B cell (primary cell): ENCODE results near the gene SELP. TPM values are rescaled to one million over a fixed set of nuclear protein-coding genes. Genes with fewer than 3 reads are reported as not detected.

Experiments
- ATAC-seq: fragments of 200-7000 bp; cut with Tn5 transposase; one replicate; pipeline ENCODE4 v1.10.0; 2021; ENCODE audit warnings: low read depth, mild to moderate bottlenecking, moderate number of reproducible peaks, moderate library complexity
- CTCF ChIA-PET: fragments of 350-600 bp; sonication (Branson Sonifier 250); formaldehyde crosslinking; loops from one replicate; lab custom pipeline; 2021; ENCODE audit warnings: antibody characterized with exemption, inconsistent platforms; lab: Charles Lee
- POLR2A ChIA-PET: fragments of 350-600 bp; sonication (Branson Sonifier 250); formaldehyde crosslinking; loops from one replicate; lab custom pipeline; 2021; ENCODE audit warnings: antibody characterized with exemption; lab: Charles Lee
- DNase-seq: peaks from one replicate; pipeline ENCODE4 v3.0.0; 2013
- H2AFZ ChIP-seq: 2 replicates; pipeline ENCODE4 v1.6.1; 2012; ENCODE audit warnings: mild to moderate bottlenecking, low read depth, low read length; ENCODE audit not compliant: insufficient read depth, poor library complexity, severe bottlenecking
- H3K27ac ChIP-seq, 2 donors: 1 replicate in 1 of 2; 2 replicates in 1 of 2; pipeline ENCODE4 v1.5.1; 2012 to 2013; ENCODE audit warnings: low read length in 2 of 2, mild to moderate bottlenecking in 2 of 2, moderate library complexity in 1 of 2
- H3K27me3 ChIP-seq, 4 experiments: fragments of 200-600 bp in 1 of 4; sonication (generic) in 1 of 4; replicated peaks in 1 of 4; 1 replicate in 2 of 4; 2 replicates in 2 of 4; pipeline versions ENCODE4 v1.6.1 to v1.7.0; 2013 to 2016; ENCODE audit warnings: low read length in 3 of 4, mild to moderate bottlenecking in 2 of 4, mixed read lengths in 1 of 4, moderate library complexity in 1 of 4; ENCODE audit not compliant: insufficient read depth in 4 of 4, control insufficient read depth in 3 of 4; ENCODE audit errors: control extremely low read depth in 1 of 4
- H3K36me3 ChIP-seq, 2 experiments: replicated peaks in 1 of 2; 1 replicate in 1 of 2; 2 replicates in 1 of 2; pipeline versions ENCODE4 v1.6.1 to v1.7.1; 2013; ENCODE audit warnings: low read length in 1 of 2; ENCODE audit not compliant: insufficient read depth in 2 of 2, control insufficient read depth in 1 of 2; ENCODE audit errors: control extremely low read depth in 1 of 2, extremely low read depth in 1 of 2
- H3K4me1 ChIP-seq, 2 donors: fragments of 200-600 bp in 1 of 2; sonication (generic) in 1 of 2; 1 replicate in 1 of 2; 2 replicates in 1 of 2; pipeline versions ENCODE4 v1.5.1 to v1.6.1; 2013 to 2017; ENCODE audit warnings: low read length in 2 of 2; ENCODE audit not compliant: control insufficient read depth in 2 of 2, insufficient read depth in 2 of 2
- H3K4me2 ChIP-seq: replicated peaks from 2 replicates; pipeline ENCODE3; 2012; ENCODE audit warnings: mild to moderate bottlenecking, low read depth, low read length; ENCODE audit not compliant: poor library complexity, severe bottlenecking
- H3K4me3 ChIP-seq, 5 experiments: fragments of 200-600 bp in 1 of 5; sonication (generic) in 1 of 5; 1 replicate in 3 of 5; 2 replicates in 2 of 5; pipeline versions ENCODE4 v1.5.1 to v1.7.0; 2011 to 2016; ENCODE audit warnings: low read length in 4 of 5, mild to moderate bottlenecking in 4 of 5, low read depth in 2 of 5, control low read depth in 1 of 5, moderate library complexity in 1 of 5; ENCODE audit not compliant: insufficient read depth in 1 of 5; ENCODE audit errors: control extremely low read depth in 1 of 5, extremely low read depth in 1 of 5
- H3K79me2 ChIP-seq: fragments of 200-600 bp; sonication (generic); one replicate; pipeline ENCODE4 v1.6.0; 2016; ENCODE audit warnings: low read length; ENCODE audit not compliant: control insufficient read depth, insufficient read depth
- H3K9ac ChIP-seq: fragments of 200-600 bp; sonication (generic); 2 replicates; pipeline ENCODE4 v1.6.1; 2017; ENCODE audit warnings: mild to moderate bottlenecking, low read length, moderate library complexity
- H3K9me3 ChIP-seq, 3 donors: one replicate each; pipeline versions ENCODE4 v1.6.1 to v1.7.1; 2013; ENCODE audit warnings: low read length in 2 of 3; ENCODE audit not compliant: control insufficient read depth in 2 of 3, insufficient read depth in 1 of 3; ENCODE audit errors: control extremely low read depth in 1 of 3
- H4K20me1 ChIP-seq: 2 replicates; pipeline ENCODE4 v1.6.0; 2012; ENCODE audit warnings: mild to moderate bottlenecking, low read length; ENCODE audit not compliant: insufficient read depth, control insufficient read depth, poor library complexity, severe bottlenecking
- H3K27ac Mint-ChIP-seq: one replicate; pipeline ENCODE4 v1.8.0; 2021; ENCODE audit warnings: mixed read lengths
- H3K27me3 Mint-ChIP-seq: one replicate; pipeline ENCODE4 v1.8.0; 2021; ENCODE audit warnings: mixed read lengths
- H3K4me1 Mint-ChIP-seq: one replicate; pipeline ENCODE4 v1.8.0; 2021; ENCODE audit warnings: mixed read lengths
- H3K4me3 Mint-ChIP-seq: one replicate; pipeline ENCODE4 v1.8.0; 2021; ENCODE audit warnings: mixed read lengths
- H3K9me3 Mint-ChIP-seq: one replicate; pipeline ENCODE4 v1.8.0; 2022; ENCODE audit warnings: mixed read lengths; ENCODE audit not compliant: insufficient read depth
- EZH2 ChIP-seq: IDR thresholded peaks from 2 replicates; pipeline ENCODE4 v1.6.1; 2012; ENCODE audit warnings: borderline replicate concordance, low read depth, mild to moderate bottlenecking, moderate library complexity, low read length; ENCODE audit not compliant: insufficient read depth, poor library complexity, severe bottlenecking
- WGBS: methylation state at CpG from one replicate; pipeline ENCODE4 v1.1.5; 2013; ENCODE audit warnings: missing lambda C conversion rate; ENCODE audit not compliant: insufficient coverage; 5-methylcytosine and 5-hydroxymethylcytosine counted together
- intact Hi-C: fragments of 100-400 bp; cut with micrococcal nuclease; formaldehyde crosslinking; loops from one replicate; pipeline ENCODE4 v1.10.0; 2022
- polyA plus RNA-seq: library from polyadenylated mRNA; depleted of rRNA; stranded (reverse); fragments of >200 nt; gene quantifications from 2 replicates; pipeline ENCODE4 v1.2.3, GENCODE V29; 2012
- total RNA-seq, 2 donors: library from RNA; stranded (reverse); fragments of 120-200 nt in 1 of 2; gene quantifications; 1 replicate in 1 of 2; 2 replicates in 1 of 2; pipeline versions ENCODE4 v1.2.3 to v1.2.4, GENCODE V29; 2013 to 2022
- TF ChIP-seq, protein P1 (sequence below): fragments of 200-600 bp; IDR thresholded peaks from one replicate; pipeline ENCODE4 v1.8.0; 2022; ENCODE audit warnings: antibody characterized with exemption, mild to moderate bottlenecking

The SELP gene
- total and polyA plus RNA-seq, 2 donors (not counting 1 experiment from before 2014, with no cell fraction given), result 0.99 to 1.9 TPM

DNA sequence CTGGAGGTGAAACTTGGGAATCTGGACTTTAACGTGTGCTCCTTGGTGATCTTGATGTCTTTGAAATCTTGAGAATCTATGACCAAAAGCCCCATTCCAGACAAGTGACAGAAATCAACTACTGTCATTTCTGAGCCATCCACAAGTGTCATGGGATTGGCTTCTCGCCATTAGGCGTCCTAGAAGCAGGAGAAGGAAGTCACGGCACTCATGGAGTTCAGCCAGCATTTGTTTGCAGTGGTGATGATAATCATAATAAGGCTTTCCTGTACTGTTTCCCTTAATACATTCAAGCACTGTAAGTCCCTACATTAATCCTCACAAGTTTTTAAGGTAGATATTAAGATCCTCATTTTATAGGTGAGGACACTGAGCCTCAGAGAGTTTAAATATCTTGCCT is 55.6 kb downstream of the SELP start:
- H3K79me2 ChIP-seq, result no peaks in the 10 kb centered on the region
- CTCF ChIA-PET, result no interaction called here
- no peak overlapping the region for H3K9ac ChIP-seq
- no peak overlapping the region for H3K4me3 Mint-ChIP-seq
- peaks cover 10% of the 10 kb centered on the region for H3K27me3 Mint-ChIP-seq
- no peak overlapping the region for H3K4me3 ChIP-seq
- no peaks in the 10 kb centered on the region for H3K36me3 ChIP-seq
- DNase-seq (no peak), ATAC-seq (no peak)
- H3K9me3 Mint-ChIP-seq, result no peaks in the 10 kb centered on the region
- no peaks in the 10 kb centered on the region for H4K20me1 ChIP-seq
- no peak overlapping the region for H3K4me2 ChIP-seq
- no peak overlapping the region for H3K27ac Mint-ChIP-seq
- peaks cover 0 to 4% (median 4%) of the 10 kb centered on the region in 4 experiments for H3K27me3 ChIP-seq
- no peaks in the 10 kb centered on the region for H3K4me1 ChIP-seq
- no peak overlapping the region for H3K27ac ChIP-seq
- intact Hi-C loops, result no loop called here
- H2AFZ ChIP-seq, result no peak overlapping the region
- no peaks in the 10 kb centered on the region for H3K9me3 ChIP-seq
- POLR2A ChIA-PET, result no interaction called here
- WGBS, result 100% methylated on average over 1 of the region's 4 CpGs
- no peak for TF ChIP-seq EZH2
- TF ChIP-seq, protein P1, sequence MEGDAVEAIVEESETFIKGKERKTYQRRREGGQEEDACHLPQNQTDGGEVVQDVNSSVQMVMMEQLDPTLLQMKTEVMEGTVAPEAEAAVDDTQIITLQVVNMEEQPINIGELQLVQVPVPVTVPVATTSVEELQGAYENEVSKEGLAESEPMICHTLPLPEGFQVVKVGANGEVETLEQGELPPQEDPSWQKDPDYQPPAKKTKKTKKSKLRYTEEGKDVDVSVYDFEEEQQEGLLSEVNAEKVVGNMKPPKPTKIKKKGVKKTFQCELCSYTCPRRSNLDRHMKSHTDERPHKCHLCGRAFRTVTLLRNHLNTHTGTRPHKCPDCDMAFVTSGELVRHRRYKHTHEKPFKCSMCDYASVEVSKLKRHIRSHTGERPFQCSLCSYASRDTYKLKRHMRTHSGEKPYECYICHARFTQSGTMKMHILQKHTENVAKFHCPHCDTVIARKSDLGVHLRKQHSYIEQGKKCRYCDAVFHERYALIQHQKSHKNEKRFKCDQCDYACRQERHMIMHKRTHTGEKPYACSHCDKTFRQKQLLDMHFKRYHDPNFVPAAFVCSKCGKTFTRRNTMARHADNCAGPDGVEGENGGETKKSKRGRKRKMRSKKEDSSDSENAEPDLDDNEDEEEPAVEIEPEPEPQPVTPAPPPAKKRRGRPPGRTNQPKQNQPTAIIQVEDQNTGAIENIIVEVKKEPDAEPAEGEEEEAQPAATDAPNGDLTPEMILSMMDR, result no peak
- H3K4me1 Mint-ChIP-seq, result no peaks in the 10 kb centered on the region

DNA sequence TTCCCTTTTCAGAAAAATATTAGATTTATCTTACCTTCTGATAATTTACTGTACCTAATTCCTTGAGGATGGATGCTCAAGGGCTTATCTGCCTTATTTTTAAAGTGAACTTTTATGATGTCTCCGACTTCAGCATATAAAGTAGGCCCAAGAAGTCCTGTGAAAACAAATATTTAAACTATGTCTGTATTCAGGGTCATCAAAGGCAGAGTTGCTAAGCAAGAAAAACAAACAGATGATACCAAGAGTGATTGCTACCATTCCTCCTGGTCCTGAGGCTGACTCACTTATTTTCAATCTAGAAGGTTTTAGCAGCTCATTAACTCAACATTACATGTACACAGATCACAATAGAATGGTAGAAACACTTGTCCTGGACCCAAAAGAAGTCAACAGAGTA is 57.7 kb downstream of the SELP start:
- peaks cover 0 to 4% (median 4%) of the 10 kb centered on the region in 4 experiments for H3K27me3 ChIP-seq
- H3K9ac ChIP-seq, result no peak overlapping the region
- intact Hi-C loops, result no loop called here
- H3K79me2 ChIP-seq, result no peaks in the 10 kb centered on the region
- no peaks in the 10 kb centered on the region for H3K4me1 ChIP-seq
- 83% methylated on average over 1 of the region's 1 CpG for WGBS
- Mint-ChIP-seq H3K4me3 (no peak overlapping the region), H3K9me3 (no peaks in the 10 kb centered on the region), H3K27me3 (peaks cover 10% of the 10 kb centered on the region), H3K27ac (no peak overlapping the region), H3K4me1 (no peaks in the 10 kb centered on the region)
- no peaks in the 10 kb centered on the region for H3K9me3 ChIP-seq
- TF ChIP-seq EZH2, result no peak
- TF ChIP-seq, protein P1, result no peak
- POLR2A ChIA-PET, result no interaction called here
- H4K20me1 ChIP-seq, result no peaks in the 10 kb centered on the region
- no peak overlapping the region for H3K27ac ChIP-seq
- DNase-seq (no peak), ATAC-seq (no peak)
- no peak overlapping the region for H2AFZ ChIP-seq
- H3K36me3 ChIP-seq, result no peaks in the 10 kb centered on the region
- H3K4me2 ChIP-seq, result no peak overlapping the region
- no peak overlapping the region for H3K4me3 ChIP-seq
- CTCF ChIA-PET, result no interaction called here
